ENCODE results near the gene COL25A1.

The COL25A1 gene

DNA sequence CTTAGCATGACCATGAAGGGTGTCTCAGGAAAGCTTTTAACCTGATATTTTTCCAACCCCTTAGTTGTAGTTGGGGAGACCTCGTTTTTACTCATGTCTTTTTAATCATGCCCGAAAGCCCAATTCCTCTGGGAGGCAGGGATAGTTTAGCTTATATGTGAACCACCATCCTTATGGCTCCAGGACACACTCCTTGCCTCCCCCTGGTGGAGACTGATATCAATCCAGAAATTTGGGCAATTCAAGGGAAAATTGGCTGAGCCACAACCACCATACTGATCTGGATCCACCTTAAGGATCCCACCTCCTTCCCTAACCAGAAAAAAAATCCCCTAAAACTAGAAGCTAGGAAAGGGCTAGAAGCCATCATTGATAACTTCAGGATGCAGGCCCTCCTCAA is 13.4 kb upstream of the COL25A1 start:
- Histone ChIP-seq H3K27me3 (ENCODE audit: insufficient read depth, low read length) (0 out of 2 replicates have a peak, but pooled peaks cover 3% of the 10 kb centered on the region), H3K27ac (ENCODE audit: low read depth, low read length) (no peak overlapping the region), H2AFZ (ENCODE audit: low read length, unreplicated experiment) (no peak overlapping the region), H3K36me3 (ENCODE audit: insufficient read depth, low read length) (no peaks in the 10 kb centered on the region), H3K4me1 (ENCODE audit: control insufficient read depth, insufficient read depth, low read length, unreplicated experiment) (no peaks in the 10 kb centered on the region), H3K79me2 (ENCODE audit: control insufficient read depth, insufficient read depth, low read length, unreplicated experiment) (no peaks in the 10 kb centered on the region), H3K4me3 (ENCODE audit: low read depth, low read length) (no peak overlapping the region)

DNA sequence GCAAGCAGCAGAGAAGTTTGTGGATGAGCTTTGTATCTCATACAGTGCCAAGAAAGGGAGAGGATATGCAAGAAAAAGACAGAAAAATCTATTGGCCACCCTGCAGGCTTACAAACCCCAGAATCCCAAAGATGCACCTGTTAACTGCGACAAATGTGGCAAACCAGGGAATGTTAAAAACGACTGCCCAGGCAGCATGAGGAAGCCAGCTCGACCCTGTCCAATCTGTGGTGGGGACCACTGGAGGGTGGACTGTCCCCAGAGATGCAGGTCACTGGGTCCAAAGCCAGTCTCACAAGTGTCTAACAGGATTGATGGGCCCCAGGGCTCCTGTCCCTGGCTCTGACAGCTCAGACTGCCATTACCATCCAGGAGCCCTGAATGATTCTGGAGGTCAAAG is 12.9 kb upstream of the COL25A1 start:
- Histone ChIP-seq H3K27me3 (ENCODE audit: insufficient read depth, low read length) (0 out of 2 replicates have a peak, but pooled peaks cover 8% of the 10 kb centered on the region), H3K27ac (ENCODE audit: low read depth, low read length) (no peak overlapping the region), H3K4me3 (ENCODE audit: low read depth, low read length) (no peak overlapping the region), H2AFZ (ENCODE audit: low read length, unreplicated experiment) (no peak overlapping the region), H3K36me3 (ENCODE audit: insufficient read depth, low read length) (no peaks in the 10 kb centered on the region), H3K79me2 (ENCODE audit: control insufficient read depth, insufficient read depth, low read length, unreplicated experiment) (no peaks in the 10 kb centered on the region), H3K4me1 (ENCODE audit: control insufficient read depth, insufficient read depth, low read length, unreplicated experiment) (no peaks in the 10 kb centered on the region)

DNA sequence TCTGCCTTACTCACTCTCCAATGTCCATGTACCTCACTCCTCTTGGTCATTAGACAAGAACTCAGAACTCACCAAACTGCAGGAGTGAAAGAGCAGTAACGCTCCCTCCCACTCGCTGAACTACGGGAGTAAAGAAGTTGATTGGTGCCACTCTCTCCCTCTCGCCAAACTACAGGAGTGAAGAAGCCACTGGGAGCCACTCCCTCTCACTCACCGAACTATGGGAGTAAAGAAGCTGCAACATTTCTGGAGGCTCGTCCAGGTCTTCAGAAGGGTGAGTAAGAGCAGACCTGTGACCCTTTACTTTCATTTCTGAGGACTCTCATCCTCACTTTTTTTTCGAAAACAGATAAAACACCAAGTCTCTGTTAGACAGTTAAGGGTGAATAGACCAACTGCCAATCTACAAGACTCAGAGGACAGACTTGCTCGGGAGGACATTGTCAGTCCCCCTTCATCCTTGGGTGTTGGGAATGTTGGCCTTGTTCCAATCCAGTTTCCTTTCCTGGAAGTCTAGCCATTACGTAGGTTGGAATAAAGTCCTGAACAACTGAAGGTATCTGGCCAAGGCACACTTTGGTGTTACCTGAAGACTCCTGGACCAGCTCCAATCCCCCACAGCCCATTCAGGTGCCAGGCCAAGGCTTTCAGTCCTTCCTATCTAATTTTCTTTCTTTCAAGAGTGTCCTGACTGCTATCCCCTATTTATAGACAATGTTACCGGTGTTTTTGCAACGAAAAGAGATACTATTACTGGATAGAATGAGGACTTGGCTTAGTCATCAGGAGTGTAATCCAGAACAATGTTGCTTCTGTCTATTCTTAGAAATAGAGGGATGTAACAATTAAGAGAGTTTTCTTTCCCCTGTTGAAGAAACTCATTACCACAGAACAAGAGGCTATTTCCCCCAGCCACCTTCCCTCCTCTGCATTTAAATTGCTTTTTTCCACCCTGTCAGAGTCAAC is 11.0 kb upstream of the COL25A1 start:
- Histone ChIP-seq H3K27me3 (ENCODE audit: insufficient read depth, low read length) (peaks cover 20% of the 10 kb centered on the region), H3K27ac (ENCODE audit: low read depth, low read length) (no peak overlapping the region), H2AFZ (ENCODE audit: low read length, unreplicated experiment) (no peak overlapping the region), H3K79me2 (ENCODE audit: control insufficient read depth, insufficient read depth, low read length, unreplicated experiment) (no peaks in the 10 kb centered on the region), H3K36me3 (ENCODE audit: insufficient read depth, low read length) (no peaks in the 10 kb centered on the region), H3K4me1 (ENCODE audit: control insufficient read depth, insufficient read depth, low read length, unreplicated experiment) (no peaks in the 10 kb centered on the region), H3K4me3 (ENCODE audit: low read depth, low read length) (no peak overlapping the region)

DNA sequence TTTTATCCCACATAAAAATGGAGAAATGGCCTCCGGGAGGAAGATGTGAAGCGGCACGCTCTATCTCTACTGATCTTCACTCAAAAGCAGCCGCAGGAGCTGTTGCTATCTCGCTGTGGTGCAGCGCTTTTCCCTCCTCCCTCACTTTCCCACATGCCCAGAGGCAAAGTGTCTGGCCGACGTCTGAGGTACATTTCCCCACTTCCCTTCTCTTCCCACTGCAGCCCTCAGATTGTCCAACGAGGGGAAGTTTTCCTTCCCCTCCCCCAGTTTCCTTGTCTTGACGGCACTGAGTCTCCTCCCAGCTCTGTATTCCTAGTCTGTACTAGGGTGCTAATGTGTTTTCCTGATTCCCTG is 660 bp upstream of the COL25A1 start:
- Histone ChIP-seq H3K36me3 (ENCODE audit: insufficient read depth, low read length) (no peaks in the 10 kb centered on the region), H3K27me3 (ENCODE audit: insufficient read depth, low read length) (peaks cover 75% of the 10 kb centered on the region), H3K4me1 (ENCODE audit: control insufficient read depth, insufficient read depth, low read length, unreplicated experiment) (peaks cover 2% of the 10 kb centered on the region), H3K27ac (ENCODE audit: low read depth, low read length) (no peak overlapping the region), H2AFZ (ENCODE audit: low read length, unreplicated experiment) (peak overlapping the region; percentile 66), H3K4me3 (ENCODE audit: low read depth, low read length) (peak overlapping the region; percentile 81), H3K79me2 (ENCODE audit: control insufficient read depth, insufficient read depth, low read length, unreplicated experiment) (no peaks in the 10 kb centered on the region)

DNA sequence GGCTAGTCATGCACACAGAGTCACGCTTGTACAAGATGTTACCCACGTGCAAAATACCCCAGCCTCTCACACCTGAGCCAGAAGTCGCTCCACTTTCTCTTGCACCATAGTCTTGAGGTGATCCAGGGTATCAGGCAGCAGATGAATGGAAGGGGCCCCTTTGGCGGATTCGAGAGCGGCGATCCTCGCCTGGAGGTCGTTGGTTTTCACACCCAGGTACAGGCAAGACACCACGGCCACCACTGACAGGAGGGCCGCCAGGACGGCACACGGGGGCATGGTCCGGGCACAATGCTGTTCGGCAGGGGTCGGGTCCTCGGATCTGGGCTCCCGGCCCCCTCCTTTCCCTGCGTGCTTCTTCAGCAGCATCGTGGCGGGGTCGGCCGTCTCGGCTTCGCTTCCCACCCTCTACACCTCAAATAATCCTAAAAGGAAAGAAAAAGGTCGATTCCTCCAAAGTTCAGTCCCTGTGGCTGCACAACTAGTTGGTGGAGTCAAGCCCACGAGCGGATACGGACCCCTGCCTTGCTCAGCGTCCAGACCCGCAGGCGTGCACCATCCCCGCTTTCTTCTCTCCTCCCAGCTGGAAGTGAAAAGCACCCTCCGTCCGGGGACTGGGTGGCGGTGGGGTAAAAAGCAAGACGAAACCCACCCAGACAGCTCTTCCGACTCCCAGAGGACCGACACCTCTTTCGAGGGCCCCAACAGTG is 652 bp downstream of the COL25A1 start:
- no peaks in the 10 kb centered on the region for H3K36me3 ChIP-seq (ENCODE audit: insufficient read depth, low read length)
- H3K27me3 ChIP-seq (ENCODE audit: insufficient read depth, low read length): peaks cover 67% of the 10 kb centered on the region
- peaks cover 2% of the 10 kb centered on the region for H3K4me1 ChIP-seq (ENCODE audit: control insufficient read depth, insufficient read depth, low read length, unreplicated experiment)
- H2AFZ ChIP-seq (ENCODE audit: low read length, unreplicated experiment): peak overlapping the region; percentile 66
- H3K79me2 ChIP-seq (ENCODE audit: control insufficient read depth, insufficient read depth, low read length, unreplicated experiment): no peaks in the 10 kb centered on the region
- peak overlapping the region; percentile 81 for H3K4me3 ChIP-seq (ENCODE audit: low read depth, low read length)
- H3K27ac ChIP-seq (ENCODE audit: low read depth, low read length): no peak overlapping the region

DNA sequence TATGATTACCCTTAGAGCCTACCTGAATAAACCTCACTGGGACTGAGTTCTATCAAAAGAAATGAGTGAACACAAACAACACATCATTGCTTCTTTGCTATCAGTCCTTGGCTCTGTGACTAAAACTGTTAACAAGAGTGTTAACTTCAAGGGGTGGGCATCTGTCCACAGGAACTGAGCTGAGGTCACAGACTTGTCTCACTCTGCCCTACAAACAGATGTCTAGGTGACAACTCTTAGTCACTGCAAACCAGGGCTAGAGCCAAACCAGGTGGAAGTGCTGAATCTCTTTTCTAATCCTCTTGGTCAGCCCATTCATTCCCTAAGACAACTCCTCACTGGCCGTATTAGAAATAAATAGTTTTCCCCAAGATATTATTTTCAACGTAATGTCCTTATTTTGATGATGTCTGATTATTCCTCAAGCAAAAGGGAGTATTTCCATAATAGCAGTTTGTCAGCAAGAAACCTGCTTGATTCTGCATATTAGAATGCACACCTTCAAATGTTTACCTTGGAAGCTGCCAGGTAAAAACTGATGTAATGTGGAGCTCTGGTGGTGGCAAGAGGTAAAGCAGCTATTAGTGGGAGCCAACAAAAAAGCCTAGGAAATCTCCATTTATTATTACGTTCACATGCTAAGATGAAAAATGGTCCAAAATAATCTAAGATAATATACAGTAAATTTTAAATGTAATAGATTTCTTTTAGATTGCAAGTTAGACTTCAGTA is 4.0 kb downstream of the COL25A1 start:
- H3K27me3 ChIP-seq (ENCODE audit: insufficient read depth, low read length): peaks cover 40% of the 10 kb centered on the region
- peaks cover 2% of the 10 kb centered on the region for H3K4me1 ChIP-seq (ENCODE audit: control insufficient read depth, insufficient read depth, low read length, unreplicated experiment)
- H2AFZ ChIP-seq (ENCODE audit: low read length, unreplicated experiment): no peak overlapping the region
- no peaks in the 10 kb centered on the region for H3K36me3 ChIP-seq (ENCODE audit: insufficient read depth, low read length)
- no peak overlapping the region for H3K4me3 ChIP-seq (ENCODE audit: low read depth, low read length)
- no peak overlapping the region for H3K27ac ChIP-seq (ENCODE audit: low read depth, low read length)
- no peaks in the 10 kb centered on the region for H3K79me2 ChIP-seq (ENCODE audit: control insufficient read depth, insufficient read depth, low read length, unreplicated experiment)

DNA sequence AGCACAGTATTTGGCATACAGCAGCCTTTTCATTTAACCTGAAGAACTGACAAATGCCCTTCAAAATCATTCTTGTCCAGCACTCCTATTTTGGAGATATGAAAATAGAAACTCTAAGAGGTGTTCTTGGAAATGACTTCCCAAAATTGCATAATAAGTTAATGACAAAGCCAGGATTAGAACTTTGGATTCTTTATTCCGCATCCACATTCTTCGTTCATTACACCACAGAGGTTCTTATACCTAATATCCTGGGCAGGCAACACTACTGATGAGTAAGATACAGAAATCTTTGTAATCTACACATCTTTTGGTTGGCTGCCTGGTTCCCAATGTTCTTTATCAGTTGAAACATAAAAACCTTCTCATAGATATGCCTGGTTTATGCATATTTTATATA is 5.9 kb downstream of the COL25A1 start:
- no peaks in the 10 kb centered on the region for H3K36me3 ChIP-seq (ENCODE audit: insufficient read depth, low read length)
- H3K27ac ChIP-seq (ENCODE audit: low read depth, low read length): no peak overlapping the region
- H3K4me3 ChIP-seq (ENCODE audit: low read depth, low read length): no peak overlapping the region
- peaks cover 25% of the 10 kb centered on the region for H3K27me3 ChIP-seq (ENCODE audit: insufficient read depth, low read length)
- no peaks in the 10 kb centered on the region for H3K4me1 ChIP-seq (ENCODE audit: control insufficient read depth, insufficient read depth, low read length, unreplicated experiment)
- no peak overlapping the region for H2AFZ ChIP-seq (ENCODE audit: low read length, unreplicated experiment)
- H3K79me2 ChIP-seq (ENCODE audit: control insufficient read depth, insufficient read depth, low read length, unreplicated experiment): no peaks in the 10 kb centered on the region

DNA sequence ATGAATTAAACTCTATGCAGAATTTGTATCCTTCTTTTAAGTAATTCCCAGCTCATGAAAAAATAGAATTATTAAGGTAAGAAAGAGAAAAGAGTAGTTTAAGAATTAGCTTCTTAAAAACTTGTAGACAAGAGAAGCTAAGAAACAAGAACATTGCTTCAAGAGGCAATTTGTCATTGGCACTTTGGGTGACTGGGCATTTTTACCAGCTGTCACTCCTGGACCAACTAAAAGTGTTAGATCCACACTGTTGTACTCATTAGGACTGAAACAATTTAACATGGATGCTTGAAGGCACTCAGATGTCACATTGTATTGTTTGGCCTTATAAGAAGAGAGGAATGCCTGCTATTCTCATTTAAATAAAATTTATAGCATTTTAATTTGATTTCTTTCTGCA is 7.4 kb downstream of the COL25A1 start:
- Histone ChIP-seq H3K4me1 (ENCODE audit: control insufficient read depth, insufficient read depth, low read length, unreplicated experiment) (no peaks in the 10 kb centered on the region), H3K4me3 (ENCODE audit: low read depth, low read length) (no peak overlapping the region), H3K79me2 (ENCODE audit: control insufficient read depth, insufficient read depth, low read length, unreplicated experiment) (no peaks in the 10 kb centered on the region), H3K27me3 (ENCODE audit: insufficient read depth, low read length) (peaks cover 12% of the 10 kb centered on the region), H3K36me3 (ENCODE audit: insufficient read depth, low read length) (no peaks in the 10 kb centered on the region), H2AFZ (ENCODE audit: low read length, unreplicated experiment) (no peak overlapping the region), H3K27ac (ENCODE audit: low read depth, low read length) (no peak overlapping the region)

DNA sequence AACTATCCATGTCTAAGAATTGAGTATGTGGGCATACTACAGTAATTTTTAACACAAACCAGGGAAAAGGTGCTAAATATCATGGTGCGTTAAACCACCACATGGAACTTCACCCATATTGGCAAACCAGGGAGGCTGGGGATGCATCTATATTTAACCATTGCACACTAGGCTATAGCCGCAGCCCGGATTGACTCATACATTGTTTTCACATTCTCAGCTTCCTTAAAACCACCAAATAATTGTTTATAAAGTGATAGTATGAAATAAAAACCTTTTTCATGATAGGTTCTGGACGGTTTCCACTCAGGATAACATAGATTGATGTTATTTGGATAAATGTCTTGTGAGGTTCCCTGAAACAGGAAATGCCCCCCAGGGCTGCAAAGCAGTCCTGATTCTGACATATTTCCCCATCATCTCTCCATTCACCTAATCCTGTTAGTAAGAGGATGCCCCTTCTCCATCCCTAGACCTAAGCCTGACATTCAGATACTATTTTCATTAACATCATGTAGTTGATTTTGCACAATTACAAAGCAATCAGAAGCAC is 7.9 kb downstream of the COL25A1 start:
- no peak overlapping the region for H3K4me3 ChIP-seq (ENCODE audit: low read depth, low read length)
- no peak overlapping the region for H3K27ac ChIP-seq (ENCODE audit: low read depth, low read length)
- H3K36me3 ChIP-seq (ENCODE audit: insufficient read depth, low read length): no peaks in the 10 kb centered on the region
- no peak overlapping the region for H2AFZ ChIP-seq (ENCODE audit: low read length, unreplicated experiment)
- H3K79me2 ChIP-seq (ENCODE audit: control insufficient read depth, insufficient read depth, low read length, unreplicated experiment): no peaks in the 10 kb centered on the region
- no peaks in the 10 kb centered on the region for H3K4me1 ChIP-seq (ENCODE audit: control insufficient read depth, insufficient read depth, low read length, unreplicated experiment)
- peaks cover 7% of the 10 kb centered on the region for H3K27me3 ChIP-seq (ENCODE audit: insufficient read depth, low read length)

DNA sequence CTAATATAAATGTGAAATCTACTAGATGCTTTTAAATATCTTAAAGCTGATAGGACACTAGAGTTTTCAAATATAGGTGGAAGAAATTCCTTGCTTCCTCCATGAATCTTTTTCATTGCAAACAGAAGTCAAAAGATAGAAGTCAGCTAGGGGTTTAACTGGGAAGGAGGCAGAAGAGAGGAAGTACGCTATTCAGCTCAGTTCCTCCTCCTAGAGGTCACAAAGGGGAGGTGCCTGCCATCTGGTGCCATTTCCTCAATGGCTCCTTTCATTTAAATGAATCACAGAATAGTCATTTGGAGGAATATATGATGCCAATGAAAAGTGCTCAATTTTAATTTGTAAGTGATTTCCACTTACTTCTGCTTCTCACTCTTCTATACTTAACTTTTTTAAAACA is 8.5 kb downstream of the COL25A1 start:
- Histone ChIP-seq H3K4me1 (ENCODE audit: control insufficient read depth, insufficient read depth, low read length, unreplicated experiment) (no peaks in the 10 kb centered on the region), H3K36me3 (ENCODE audit: insufficient read depth, low read length) (no peaks in the 10 kb centered on the region), H3K27me3 (ENCODE audit: insufficient read depth, low read length) (peaks cover 5% of the 10 kb centered on the region; the same call in 1 of the 2 replicates), H3K79me2 (ENCODE audit: control insufficient read depth, insufficient read depth, low read length, unreplicated experiment) (no peaks in the 10 kb centered on the region), H3K27ac (ENCODE audit: low read depth, low read length) (no peak overlapping the region), H2AFZ (ENCODE audit: low read length, unreplicated experiment) (no peak overlapping the region), H3K4me3 (ENCODE audit: low read depth, low read length) (no peak overlapping the region)
